ENCODE measurements around the gene BANP.
"Not testable (repeated sequence)": the region's sequence is repeated elsewhere in the genome, so short reads cannot be mapped to it uniquely, and the experiment has no call there.

The BANP gene

DNA sequence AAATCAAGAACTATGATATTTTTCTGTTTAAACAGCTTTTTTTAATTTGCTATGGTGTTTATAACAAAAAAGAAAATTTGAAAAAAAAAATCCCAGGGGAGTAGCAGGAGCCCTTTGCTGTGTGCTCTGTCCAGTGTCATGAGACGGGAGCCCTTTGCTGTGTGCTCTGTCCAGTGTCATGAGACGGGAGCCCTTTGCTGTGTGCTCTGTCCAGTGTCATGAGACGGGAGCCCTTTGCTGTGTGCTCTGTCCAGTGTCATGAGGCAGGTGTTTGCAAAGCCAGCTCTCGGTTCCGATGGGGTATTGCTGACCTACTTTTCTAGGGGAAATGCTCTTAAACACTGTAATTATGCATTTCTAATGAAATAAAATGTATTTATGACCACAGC, 125.7 kb downstream of the BANP start:
- DNase-seq (ENCODE audit: low spot score in 2 of 2); H3K4me1 Mint-ChIP-seq; ATAC-seq; H3K4me3 Mint-ChIP-seq; H3K9me3 Mint-ChIP-seq: not testable (repeated sequence)
- Mint-ChIP-seq H3K36me3 (peaks cover 56% of the 10 kb centered on the region), H3K27ac (peak overlapping the region; percentile 34)

DNA sequence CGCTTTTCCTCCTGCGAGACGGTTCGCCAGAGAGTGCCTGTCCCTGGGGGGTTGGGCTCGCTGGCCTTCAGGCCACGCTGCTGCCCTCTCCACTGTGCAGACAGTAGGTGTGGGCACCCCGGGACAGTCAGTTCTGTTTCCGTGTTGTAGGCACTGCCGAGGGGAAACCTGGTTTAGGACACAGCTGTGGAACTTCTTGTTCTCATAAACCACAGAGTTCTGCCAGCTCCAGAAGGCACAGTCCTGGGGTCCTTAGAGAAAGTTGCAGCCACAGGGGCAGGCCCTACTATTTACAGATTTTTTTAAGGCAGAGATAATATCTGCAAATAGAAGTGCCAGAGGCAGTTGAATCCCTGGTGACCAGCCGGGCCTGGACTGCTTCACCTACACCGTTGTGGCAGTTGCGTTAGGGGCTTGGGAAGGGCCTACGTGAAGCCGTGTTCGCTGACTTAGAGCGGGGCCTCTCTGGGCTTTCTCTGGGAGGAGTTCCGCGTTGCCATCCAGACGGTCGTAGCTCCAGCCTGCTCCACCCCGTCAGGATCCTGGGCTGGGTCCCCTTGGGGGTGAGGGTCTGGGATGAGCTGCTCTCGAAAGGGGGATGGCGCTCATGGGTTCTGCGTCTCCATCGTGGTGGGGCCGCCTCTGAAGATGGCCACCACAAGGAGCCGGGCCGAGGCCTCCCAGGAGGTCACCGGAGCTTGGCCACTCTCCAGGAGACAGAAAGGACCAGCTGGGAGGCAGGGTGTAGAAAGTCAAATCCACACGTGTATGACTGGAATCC, 126.3 kb downstream of the BANP start:
- Mint-ChIP-seq H3K4me1 (no peaks in the 10 kb centered on the region), H3K9me3 (no peaks in the 10 kb centered on the region), H3K36me3 (peaks cover 58% of the 10 kb centered on the region), H3K27ac (no peak overlapping the region), H3K4me3 (no peak overlapping the region)
- ATAC-seq (no peak), DNase-seq (ENCODE audit: low spot score in 2 of 2) (no peak)

DNA sequence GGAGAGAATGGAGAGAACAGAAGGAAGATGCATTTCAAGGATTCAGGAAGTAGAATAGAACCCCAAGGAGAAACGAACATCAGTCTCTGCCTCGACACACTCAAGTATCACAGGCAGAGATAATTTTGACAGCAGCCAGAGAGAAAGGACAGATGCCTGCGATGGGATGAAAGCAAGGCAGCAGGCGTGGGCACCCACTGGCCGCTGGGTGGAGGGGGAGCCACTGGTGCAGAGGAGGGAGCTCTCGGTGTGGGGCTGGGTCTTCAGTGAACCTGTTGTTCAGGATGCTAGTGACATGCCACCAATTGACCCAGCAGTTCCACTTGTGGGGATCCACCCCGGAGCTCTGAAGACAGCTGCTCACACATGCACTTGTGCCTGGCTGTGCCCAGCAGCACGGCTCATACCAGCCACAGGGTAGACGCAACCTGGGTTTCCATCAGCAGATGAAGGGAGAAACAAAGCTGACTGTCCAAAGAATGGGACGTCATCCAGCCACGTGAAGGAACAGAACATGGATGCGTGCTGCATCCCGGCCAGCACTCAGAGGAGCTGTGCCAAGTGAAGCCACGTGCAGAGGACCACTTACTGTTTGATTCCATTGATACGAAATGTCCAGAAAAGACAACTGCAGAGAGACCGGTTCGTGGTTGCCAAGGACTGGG, 127.0 kb downstream of the BANP start:
- H3K9me3 Mint-ChIP-seq, result no peaks in the 10 kb centered on the region
- H3K36me3 Mint-ChIP-seq, result peaks cover 63% of the 10 kb centered on the region
- no peaks in the 10 kb centered on the region for H3K4me1 Mint-ChIP-seq
- H3K27ac Mint-ChIP-seq, result no peak overlapping the region
- DNase-seq (ENCODE audit: low spot score in 2 of 2), result no peak
- no peak overlapping the region for H3K4me3 Mint-ChIP-seq
- ATAC-seq, result no peak

DNA sequence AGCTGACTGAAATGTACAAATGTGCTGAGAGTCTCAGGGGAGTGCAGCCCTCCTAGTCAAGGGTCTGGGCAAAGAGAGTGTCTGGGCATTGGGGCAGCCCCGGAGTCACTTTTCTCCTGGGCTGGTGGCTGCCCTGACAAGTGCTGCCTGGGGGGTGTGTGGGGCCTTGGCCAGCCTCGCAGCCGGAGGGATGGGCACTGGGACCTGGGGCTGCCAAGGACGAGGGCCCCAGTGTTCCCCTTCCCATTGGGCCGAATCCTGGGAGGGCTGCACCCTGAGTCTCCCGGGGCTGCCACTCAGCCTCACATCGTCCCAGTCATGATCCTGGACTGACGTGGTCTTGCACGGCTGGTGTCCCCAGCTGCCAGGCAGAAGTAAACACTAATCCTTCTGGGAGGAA, 132.3 kb downstream of the BANP start:
- Mint-ChIP-seq H3K9me3 (no peaks in the 10 kb centered on the region), H3K27ac (no peak overlapping the region), H3K4me1 (no peaks in the 10 kb centered on the region), H3K4me3 (no peak overlapping the region), H3K36me3 (peaks cover 40% of the 10 kb centered on the region)
- ATAC-seq (no peak), DNase-seq (ENCODE audit: low spot score in 2 of 2) (no peak)

DNA sequence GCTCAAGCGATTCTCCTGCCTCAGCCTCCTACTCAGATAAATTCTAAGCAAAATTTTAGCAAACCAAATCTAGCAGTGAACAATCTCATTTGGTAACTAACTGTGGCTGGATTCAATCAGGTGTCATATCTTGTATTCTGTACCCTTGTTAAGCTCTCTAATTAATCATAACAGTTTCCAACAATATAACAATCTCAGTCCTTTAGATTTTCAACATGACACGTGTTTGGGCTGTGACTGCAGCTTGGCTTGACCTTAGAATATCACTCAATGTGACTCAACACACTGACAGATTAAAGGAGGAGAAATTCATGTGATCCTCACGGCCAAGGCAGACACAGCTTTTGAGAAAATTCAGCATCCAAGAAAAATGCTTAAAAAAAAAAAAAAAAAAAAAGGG, 133.6 kb downstream of the BANP start:
- no peak overlapping the region for H3K4me3 Mint-ChIP-seq
- H3K27ac Mint-ChIP-seq, result no peak overlapping the region
- no peak for ATAC-seq
- no peaks in the 10 kb centered on the region for H3K4me1 Mint-ChIP-seq
- H3K36me3 Mint-ChIP-seq, result peaks cover 27% of the 10 kb centered on the region
- H3K9me3 Mint-ChIP-seq, result no peaks in the 10 kb centered on the region
- no peak for DNase-seq (ENCODE audit: low spot score in 2 of 2)

DNA sequence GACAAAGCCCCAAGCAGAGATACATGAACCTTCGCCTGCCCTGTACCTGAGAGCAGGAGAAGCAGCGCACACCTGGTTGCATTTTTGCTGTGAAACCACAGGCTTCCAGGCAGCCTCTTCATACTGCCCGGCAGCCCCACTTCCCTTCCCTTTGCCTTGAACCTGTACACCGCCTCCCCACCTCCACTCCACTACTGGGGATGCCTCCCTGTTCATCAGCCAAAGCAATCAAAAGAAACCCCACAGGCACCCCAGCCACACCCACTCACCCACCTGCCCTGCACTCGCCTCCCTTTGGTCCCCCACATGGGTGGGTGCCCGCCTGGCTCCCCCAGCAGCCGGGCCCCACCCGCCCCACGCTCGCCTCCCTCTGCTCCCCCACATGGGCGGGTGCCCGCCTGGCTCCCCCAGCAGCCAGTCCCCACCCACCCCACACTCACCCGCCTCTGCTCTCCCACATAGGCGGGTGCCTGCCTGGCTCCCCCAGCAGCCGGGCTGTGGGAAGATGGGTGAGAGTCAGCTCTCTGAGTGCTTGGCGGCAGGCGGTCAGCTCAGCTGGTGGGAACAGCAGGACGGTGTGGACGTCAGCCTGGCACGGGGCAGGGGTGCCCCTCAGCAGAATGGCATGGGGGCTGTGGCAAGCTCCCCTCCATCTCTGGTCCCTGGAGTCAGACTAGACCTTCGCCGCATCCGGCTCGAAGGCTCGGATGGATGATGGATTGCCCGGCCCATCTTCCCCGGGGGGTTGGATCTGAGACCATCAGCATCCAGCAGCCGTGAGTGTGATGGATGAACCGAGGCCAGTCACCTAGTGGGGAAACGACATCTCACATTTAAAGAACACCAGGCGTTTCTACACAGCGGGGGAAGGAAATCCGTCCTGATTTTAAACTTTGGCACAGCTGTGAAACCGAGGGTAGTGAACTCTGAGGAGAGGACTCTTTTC, 135.6 kb downstream of the BANP start:
- no peaks in the 10 kb centered on the region for H3K4me1 Mint-ChIP-seq
- ATAC-seq (no peak), DNase-seq (ENCODE audit: low spot score in 2 of 2) (no peak)
- H3K36me3 Mint-ChIP-seq, result peaks cover 15% of the 10 kb centered on the region
- no peak overlapping the region for H3K27ac Mint-ChIP-seq
- no peak overlapping the region for H3K4me3 Mint-ChIP-seq
- no peaks in the 10 kb centered on the region for H3K9me3 Mint-ChIP-seq

DNA sequence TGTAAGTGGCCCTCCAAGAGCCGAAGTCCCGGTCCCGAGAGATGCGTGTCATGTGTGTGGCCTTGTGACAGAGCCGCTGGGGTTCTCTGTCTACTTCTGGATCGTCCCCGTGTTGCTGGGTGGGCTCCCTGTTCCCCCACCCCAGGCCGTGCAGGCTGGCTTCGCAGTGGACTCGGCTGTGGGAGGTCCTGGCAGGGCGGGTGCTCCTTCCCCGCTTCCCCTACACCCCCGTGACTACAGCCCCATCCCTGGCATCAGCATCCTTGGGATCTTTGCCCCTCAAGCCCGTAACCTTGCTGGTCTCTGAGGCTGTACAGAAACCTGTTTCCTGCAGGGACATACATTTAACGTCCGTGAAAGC, 136.3 kb downstream of the BANP start:
- Mint-ChIP-seq H3K4me1 (no peaks in the 10 kb centered on the region), H3K9me3 (no peaks in the 10 kb centered on the region), H3K4me3 (no peak overlapping the region), H3K36me3 (peaks cover 12% of the 10 kb centered on the region), H3K27ac (no peak overlapping the region)
- no peak for DNase-seq (ENCODE audit: low spot score in 2 of 2)
- ATAC-seq, result no peak

DNA sequence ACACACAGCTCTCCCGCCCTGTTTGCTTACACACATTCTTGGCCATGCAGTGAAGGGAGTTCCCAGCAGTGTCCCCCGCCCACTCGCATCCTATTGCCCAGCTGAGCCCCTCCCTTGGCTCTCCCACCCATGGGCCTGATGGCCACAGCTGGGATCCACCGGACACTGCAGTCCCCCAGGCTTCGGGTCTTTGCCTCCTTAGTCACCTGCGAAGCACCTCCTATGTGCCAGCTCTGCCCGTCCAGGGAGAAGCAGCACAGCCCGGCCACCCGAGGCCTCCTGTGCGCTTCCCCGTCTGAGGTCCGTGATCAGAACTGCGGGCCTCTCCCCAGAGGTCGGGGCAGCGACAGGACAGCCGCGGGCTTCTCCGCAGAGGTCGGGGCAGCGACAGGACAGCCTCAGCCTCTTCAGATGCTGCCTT, 136.9 kb downstream of the BANP start:
- Mint-ChIP-seq H3K4me3 (no peak overlapping the region), H3K27ac (no peak overlapping the region), H3K36me3 (peaks cover 8% of the 10 kb centered on the region), H3K9me3 (no peaks in the 10 kb centered on the region), H3K4me1 (no peaks in the 10 kb centered on the region)
- ATAC-seq (no peak), DNase-seq (ENCODE audit: low spot score in 2 of 2) (no peak)

DNA sequence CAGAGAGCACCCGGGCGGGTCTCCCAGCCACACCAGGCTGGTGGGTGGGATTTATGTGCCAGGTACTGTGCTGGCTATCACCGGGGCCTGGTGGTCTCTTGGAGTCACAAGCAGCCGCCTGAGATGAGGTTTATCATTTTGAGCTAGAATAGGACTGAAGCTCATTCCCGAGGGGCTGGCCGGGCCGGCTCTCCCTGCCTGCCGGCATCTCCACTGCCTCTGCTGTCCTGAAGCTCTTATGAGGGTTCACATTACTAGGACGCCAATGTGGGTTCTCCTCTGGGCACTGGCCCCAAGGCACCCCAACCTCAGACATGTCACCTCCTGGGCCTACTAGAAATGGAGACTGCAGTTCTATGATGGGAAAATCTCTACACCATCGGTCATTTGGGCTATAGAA, 137.4 kb downstream of the BANP start:
- H3K4me3 Mint-ChIP-seq; H3K4me1 Mint-ChIP-seq; H3K36me3 Mint-ChIP-seq; H3K9me3 Mint-ChIP-seq; DNase-seq (ENCODE audit: low spot score in 2 of 2); H3K27ac Mint-ChIP-seq; ATAC-seq: not testable (repeated sequence)

DNA sequence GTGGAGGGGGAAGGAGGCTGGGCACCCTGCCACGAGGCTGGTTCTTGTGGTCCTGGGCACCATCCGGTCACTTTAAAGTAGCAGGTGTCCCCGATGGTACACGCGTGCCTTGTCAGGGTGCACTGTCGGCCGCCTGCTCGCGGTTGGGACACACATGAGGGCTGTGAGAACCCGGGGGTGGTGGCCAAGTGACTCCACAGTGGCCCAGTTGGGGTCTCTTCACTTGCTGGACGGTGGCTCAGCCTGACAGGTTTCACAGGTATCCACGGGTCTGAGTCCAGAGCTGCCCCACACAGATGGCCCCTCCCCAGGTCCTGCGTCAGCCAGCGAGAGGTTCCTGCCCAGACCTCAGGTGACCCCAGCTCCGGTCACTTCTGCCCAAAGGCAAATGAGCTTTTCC, 137.8 kb downstream of the BANP start:
- H3K4me1 Mint-ChIP-seq; ATAC-seq; DNase-seq (ENCODE audit: low spot score in 2 of 2); H3K36me3 Mint-ChIP-seq; H3K27ac Mint-ChIP-seq; H3K4me3 Mint-ChIP-seq; H3K9me3 Mint-ChIP-seq: not testable (repeated sequence)

DNA sequence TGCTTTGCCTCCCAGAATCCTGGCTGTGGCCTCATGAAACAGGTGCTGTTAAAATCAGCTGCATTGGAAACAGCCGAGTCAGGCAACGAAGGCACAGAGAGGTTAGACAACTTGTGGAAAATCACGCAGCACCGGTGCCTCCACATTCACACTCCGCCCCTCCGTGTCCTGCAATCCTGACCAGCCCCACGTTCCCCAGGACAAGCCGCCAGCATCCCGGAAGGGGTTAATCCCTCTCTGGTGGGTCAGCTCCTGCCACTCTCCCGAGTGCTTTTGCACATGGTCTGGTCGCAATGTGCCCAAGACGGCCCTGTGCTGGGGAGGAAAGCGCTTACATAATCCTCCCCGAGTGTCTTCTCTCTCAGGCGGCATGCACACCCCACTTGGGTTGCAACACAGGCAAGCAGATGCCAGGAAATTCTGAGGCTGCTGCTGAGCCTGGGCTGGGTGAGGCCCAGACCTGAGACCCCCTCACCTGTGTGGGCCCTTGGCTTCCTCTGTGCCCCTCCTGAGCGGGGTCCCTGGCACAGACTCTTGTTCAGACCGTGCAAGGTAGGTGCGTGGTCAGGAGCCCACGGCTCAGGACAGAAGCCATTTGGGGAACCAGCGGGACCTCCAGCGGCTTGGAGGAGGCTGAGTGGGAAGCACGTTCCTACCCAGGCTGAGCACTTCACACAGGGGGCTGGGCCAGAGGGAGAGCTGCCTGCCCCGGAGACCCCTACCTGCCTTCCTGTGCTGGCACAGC, 138.6 kb downstream of the BANP start:
- H3K36me3 Mint-ChIP-seq; DNase-seq (ENCODE audit: low spot score in 2 of 2); ATAC-seq; H3K27ac Mint-ChIP-seq; H3K4me1 Mint-ChIP-seq; H3K4me3 Mint-ChIP-seq; H3K9me3 Mint-ChIP-seq: not testable (repeated sequence)

DNA sequence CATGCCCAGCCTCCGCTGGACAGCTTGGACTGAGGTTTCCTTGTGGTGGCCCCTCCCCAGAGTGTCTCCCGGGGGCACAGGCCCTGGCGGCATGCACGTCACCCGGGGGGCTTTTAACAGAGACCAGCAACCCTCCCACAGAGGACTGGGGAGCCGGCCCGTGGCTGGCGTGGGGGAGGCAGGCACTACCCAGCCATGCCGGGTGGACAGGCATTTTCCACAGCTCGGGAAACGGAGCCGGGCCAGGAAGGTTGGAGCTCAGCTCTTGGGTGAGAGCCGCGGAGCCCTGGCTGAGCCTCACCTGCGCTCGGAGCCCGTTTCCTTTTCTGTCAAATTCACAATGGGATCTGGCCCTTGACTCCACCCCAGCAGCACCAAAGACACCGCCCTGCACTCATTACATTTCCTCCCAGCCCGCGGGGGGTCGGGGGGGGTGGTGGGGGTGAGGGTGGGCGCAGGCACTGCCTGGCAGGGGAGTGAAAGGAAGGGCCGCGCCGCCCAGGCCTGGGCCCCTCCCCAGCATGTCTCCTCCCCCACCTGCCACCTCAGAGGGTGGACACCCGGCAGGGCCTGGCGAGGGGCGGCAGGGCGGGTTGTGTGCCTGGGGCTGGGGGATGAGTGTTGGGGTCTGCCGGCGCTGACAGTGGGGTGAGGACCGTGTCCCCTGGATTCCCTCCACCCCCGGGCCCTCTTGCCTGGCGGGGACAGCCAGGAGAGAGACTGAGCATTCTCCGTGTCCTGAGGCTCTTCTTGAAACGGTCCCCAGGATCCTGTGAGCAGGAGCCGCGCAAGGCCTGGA, 139.3 kb downstream of the BANP start:
- H3K9me3 Mint-ChIP-seq; H3K4me1 Mint-ChIP-seq; ATAC-seq; DNase-seq (ENCODE audit: low spot score in 2 of 2); H3K4me3 Mint-ChIP-seq; H3K36me3 Mint-ChIP-seq; H3K27ac Mint-ChIP-seq: not testable (repeated sequence)

DNA sequence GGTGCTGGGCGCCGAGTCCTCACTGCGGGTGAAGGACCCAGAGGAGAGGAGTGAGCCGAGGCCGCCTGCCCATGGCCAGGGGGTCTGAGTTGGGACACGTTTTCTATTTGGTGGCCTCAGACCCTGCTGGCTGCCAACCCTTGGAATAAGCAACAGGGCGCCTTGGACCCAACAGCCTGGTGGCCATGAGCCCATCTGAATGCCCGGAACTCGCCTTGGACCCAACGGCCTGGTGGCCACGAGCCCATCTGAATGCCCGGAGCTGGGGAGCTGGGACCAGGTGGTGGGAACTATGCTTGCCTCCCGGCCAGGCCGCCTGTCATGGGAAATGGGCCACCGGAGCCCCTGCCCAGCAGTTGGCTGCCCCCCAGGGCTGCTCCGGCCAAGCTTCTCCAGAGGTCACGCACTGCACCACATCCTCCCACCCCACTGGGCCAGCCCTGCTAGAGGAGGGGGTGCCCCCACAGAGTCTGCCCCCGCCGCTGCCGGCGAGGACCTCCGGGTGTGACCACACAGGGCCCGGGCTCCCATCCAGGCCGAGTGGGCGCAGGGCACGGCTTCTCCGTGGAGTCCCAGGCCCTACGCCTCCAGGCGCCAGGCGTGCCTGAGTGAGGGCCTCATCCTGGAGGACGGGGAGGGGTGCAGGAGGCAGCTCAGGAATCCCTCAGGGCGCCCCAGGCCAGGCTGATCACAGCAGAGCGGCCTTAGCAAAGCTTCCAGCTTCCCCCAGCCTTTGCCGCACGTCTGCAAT, 140.2 kb downstream of the BANP start:
- not testable (repeated sequence) for H3K27ac Mint-ChIP-seq; H3K4me3 Mint-ChIP-seq; H3K4me1 Mint-ChIP-seq; DNase-seq (ENCODE audit: low spot score in 2 of 2); H3K36me3 Mint-ChIP-seq; ATAC-seq; H3K9me3 Mint-ChIP-seq

DNA sequence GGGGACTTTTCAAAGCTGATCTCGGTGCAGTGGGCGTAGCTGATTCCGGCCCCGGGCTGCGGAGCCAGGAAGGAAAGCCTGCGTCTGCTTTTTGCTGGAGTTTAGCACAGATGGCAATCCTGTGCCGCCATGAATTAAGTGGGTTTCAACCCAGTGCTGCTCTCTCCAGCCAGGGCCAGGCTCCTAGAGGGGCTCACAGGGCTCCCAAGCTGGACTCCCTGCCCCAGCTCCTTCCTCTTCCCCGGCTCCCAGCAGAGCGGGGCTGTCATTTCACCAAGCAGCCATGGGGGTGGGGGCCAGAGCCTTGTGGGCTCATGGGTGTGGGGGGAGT, 140.7 kb downstream of the BANP start:
- ATAC-seq, H3K4me3 Mint-ChIP-seq, H3K9me3 Mint-ChIP-seq: not testable (repeated sequence)

More for the DNA sequence above, 140.7 kb downstream of the BANP start:
- not testable (repeated sequence) for H3K27ac Mint-ChIP-seq; H3K36me3 Mint-ChIP-seq; DNase-seq (ENCODE audit: low spot score in 2 of 2); H3K4me1 Mint-ChIP-seq
